ENCODE data around the gene TRPM5.

Gene TRPM5

DNA sequence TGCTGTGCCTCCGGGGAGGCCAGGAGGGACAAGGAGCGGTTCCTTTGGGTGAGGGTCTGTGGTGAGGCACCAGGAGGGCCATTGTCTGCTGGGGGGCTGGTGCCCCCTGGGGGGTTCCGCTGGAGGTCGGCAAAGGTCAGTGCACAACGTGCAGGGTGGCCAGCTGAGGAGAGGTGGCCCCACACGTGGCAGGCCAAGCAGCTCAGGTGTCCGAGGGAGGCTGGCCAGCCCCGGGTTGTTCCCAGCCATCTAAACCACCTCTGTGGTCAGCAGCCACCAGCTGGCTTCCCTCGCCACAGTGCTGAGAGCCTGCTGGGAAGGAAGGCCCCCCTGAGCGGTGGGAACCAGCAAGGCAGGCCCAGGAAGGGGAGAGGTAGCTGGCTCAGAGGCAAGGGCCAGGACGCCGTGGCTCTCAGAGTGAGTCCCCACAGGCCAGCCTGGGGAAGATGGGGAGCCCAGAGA lies 39.5 kb downstream of the TRPM5 start:
- DNase-seq (ENCODE audit: low read depth, low spot score): no peak

DNA sequence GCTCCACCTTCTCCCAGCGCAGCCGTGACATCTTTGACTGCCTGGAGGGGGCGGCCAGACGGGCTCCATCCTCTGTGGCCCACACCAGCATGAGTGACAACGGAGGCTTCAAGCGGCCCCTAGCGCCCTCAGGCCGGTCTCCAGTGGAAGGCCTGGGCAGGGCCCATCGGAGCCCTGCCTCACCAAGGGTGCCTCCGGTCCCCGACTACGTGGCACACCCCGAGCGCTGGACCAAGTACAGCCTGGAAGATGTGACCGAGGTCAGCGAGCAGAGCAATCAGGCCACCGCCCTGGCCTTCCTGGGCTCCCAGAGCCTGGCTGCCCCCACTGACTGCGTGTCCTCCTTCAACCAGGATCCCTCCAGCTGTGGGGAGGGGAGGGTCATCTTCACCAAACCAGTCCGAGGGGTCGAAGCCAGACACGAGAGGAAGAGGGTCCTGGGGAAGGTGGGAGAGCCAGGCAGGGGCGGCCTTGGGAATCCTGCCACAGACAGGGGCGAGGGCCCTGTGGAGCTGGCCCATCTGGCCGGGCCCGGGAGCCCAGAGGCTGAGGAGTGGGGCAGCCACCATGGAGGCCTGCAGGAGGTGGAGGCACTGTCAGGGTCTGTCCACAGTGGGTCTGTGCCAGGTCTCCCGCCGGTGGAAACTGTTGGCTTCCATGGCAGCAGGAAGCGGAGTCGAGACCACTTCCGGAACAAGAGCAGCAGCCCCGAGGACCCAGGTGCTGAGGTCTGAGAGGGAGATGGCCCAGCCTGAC lies 41.2 kb downstream of the TRPM5 start:
- no peak for DNase-seq (ENCODE audit: low read depth, low spot score)

DNA sequence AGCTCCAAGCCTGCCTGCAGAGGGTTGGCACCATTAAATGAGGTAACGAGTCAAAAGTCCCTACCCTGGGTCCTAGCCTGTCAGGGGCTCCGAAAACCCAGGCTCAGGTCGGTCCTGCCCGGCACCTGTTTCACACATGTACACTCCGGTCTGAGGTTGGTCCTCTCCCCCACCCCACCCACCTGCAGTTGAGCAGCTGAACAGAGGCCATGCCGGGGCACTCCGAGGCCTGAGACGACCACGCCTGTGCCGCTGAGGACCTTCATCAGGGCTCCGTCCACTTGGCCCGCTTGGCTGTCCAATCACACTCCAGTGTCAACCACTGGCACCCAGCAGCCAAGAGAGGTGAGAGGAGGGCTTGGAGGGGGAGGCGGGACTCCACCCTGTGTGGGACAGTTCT lies 42.2 kb downstream of the TRPM5 start:
- no peak for DNase-seq (ENCODE audit: low read depth, low spot score)

DNA sequence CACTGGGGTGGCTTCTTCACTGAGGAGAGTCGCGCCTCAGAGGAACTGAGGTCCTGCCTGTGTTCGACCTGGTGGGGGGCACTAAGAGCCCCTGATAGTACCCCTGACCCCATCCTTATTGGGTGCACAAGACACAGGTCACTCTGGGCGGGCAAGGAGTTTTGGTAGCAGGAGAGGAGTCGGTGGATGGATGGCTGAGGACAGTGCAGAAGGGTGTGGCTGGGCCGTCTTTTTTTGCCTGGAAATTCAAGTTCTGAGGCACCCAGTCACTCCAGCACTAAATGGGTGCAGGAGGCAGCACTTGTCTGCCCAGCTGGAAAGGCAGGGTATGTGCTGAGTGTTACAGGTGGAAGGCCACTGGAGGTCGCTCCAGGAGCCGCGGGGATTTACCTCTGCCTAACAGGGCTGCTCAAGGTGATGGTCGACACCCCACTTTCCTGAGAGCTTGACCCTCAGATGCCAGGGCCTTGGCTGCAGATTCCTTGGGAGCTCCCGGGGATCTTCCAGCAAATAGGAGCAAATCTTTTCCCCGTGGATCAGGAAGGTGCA lies 42.8 kb downstream of the TRPM5 start:
- no peak for DNase-seq (ENCODE audit: low read depth, low spot score)

DNA sequence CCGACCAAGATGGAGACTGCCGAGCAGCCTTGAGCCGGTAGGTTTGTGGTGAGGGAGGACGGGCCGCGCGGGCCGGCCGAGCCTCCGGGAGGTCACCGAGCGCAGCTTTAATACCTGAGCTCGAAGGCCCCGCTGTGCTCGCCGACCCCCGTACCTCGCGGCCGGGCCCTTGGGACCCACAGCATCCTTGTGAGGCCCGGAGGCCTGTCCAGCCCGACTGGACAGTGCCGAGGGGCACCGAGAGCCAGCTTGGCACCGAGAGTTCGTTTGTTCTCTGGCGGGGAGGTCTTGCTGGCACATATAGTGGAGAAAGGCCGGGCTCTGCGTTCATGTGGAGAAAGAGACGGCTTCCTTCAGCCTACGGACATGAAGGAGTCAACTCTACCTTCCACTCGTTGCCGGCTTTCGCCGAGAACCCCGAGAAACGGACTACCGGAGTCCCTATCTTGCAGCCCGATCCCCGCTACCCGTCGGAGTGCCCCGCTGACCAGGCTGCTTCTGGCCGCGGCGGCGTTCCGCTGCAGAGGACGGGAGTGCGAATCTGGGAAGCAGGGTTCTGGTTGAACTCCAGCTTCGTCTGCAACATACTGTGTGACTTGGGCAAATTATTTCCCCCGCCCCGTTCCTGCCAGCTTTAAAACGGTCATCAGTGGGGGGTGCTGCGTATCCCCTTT lies 43.4 kb downstream of the TRPM5 start:
- DNase-seq (ENCODE audit: low read depth, low spot score): no peak

DNA sequence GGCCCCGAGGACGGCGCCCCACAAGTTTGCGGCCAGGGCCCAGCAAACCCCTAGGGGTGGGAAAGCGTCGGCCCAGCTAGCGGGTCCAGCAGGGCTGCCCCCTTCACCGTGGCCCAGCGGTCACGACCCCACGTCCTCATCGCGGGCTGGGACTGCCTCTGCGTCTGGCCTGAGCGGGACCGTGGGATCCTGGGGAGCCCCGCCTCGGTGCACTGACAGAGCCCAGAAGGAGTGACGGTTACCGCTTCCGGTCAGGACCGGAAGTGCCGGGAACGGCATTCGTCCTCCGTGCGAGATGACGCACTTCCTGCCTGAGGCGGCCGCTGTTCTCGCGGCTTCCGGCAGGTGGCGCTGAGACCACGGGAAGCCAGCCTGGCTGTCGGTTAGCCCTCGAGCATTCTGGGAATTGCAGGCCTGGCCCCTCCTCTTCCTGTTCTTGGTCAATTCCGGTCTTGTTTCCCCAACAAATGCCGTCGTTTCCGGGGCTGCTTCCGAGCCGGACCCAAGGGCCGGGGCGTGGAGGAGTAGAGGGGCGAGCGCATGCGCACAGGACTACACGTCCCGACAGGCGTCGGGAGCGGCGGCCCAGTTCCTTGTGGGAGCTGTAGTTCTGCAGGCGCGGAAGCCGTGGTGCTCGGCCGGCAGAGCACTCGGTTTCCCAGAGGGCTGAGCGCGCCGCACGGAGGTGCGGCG lies 44.1 kb downstream of the TRPM5 start, which contains the start of gene TSSC4:
Gene TSSC4, plus strand, starts transcription at position 682 of the 693 bp plus-strand sequence. CDS start 1,884 bp downstream, outside the sequence.
- DNase-seq (ENCODE audit: low read depth, low spot score): peak; percentile 100

DNA sequence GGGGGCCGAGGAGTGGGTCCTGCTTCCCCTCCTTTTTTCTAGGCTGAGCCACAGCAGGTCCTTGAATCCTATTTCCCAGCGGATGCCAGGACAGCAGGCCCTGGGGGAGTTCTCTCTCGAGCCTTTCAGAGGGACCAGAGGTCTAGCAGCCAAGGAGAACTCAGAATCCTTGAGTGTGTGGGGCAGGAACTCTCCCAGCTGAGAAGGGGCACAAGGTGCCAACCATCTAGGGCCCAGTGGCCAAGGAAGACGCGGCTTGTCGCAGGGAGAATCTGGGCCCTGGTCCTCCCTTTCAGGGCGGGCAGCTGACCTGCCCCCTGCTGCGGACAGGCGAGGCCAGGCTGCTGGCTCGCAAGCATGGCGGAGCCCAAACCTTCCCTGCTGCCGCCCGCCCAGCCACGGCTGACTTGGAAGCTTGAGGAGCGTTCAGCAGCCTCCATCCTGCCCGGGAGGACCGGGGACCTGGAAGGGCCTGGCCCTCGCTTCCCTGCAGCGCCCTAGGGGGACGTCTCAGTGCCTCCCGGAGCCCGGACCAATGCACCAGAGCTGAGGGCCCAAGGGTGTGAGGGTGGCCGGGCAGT lies 44.7 kb downstream of the TRPM5 start:
- DNase-seq (ENCODE audit: low read depth, low spot score): no peak

DNA sequence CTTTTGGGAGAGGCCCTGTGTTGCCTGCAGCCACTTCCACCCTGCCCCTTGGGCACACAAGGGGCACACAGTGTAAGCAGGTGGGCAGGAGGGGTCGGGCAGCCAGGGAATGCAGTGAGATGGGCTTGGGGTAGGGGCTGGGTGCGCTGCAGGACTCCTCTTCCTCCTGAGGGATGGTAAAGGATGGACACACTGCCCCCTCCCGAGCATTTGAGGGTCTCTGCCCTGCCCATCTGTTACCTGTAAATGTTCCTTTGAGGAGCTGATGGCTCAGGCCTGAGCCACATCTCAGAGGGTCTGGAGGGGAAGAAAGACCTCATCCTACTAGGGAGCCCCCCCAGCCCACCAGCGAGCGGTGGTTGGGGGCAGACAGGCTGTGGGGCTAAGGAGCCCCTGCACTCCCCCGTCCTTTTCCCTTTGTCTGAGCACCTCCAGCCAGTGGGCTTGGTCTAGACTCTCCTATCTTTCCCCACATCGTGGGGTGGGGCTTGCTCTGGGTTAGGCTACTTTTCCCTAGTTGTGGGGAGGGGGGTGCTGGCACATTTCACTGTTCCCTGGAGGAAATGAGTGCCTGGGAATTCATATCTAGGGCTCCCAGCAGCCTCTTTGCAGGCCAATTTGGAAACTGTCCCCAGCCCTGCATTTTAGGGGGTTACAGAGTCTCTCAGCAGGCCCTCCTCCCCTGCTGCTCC lies 45.5 kb downstream of the TRPM5 start:
- no peak for DNase-seq (ENCODE audit: low read depth, low spot score)

DNA sequence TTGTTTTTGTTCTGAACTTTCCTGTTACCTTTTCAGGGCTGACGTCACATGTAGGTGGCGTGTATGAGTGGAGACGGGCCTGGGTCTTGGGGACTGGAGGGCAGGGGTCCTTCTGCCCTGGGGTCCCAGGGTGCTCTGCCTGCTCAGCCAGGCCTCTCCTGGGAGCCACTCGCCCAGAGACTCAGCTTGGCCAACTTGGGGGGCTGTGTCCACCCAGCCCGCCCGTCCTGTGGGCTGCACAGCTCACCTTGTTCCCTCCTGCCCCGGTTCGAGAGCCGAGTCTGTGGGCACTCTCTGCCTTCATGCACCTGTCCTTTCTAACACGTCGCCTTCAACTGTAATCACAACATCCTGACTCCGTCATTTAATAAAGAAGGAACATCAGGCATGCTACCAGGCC lies 47.3 kb downstream of the TRPM5 start:
- DNase-seq (ENCODE audit: low read depth, low spot score): no peak

DNA sequence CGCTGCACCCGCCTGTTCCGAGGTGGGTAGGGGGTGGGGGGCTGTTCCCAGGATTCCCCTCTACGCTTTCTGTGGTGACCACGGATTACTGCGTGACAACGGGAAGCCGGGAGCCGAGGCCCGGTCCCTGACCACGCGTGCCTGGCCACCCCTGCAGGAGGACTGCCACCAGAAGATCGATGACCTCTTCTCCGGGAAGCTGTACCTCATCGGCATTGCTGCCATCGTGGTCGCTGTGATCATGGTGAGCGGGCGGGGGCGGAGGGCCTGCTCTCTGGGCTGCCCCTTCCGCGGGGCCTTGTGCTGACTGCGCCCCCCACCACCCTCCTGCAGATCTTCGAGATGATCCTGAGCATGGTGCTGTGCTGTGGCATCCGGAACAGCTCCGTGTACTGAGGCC lies 47.8 kb downstream of the TRPM5 start:
- no peak for DNase-seq (ENCODE audit: low read depth, low spot score)

DNA sequence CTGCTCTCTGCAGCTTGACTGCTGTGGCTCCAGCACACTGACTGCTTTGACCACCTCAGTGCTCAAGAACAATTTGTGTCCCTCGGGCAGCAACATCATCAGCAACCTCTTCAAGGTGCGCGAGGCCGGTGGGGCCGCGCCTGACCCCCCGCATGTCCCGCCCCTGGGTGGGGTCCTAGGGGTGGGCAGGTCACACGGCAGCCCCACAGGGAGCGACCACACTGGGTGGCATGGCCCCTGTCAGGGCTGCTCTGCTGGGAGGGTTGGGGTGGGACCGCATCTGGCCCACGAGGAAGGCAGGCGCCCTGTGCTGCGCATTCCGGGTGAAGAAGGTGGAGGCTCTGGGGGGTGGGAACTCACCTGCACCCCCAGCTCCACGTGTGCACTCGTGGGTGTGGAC lies 48.5 kb downstream of the TRPM5 start:
- no peak for DNase-seq (ENCODE audit: low read depth, low spot score)

DNA sequence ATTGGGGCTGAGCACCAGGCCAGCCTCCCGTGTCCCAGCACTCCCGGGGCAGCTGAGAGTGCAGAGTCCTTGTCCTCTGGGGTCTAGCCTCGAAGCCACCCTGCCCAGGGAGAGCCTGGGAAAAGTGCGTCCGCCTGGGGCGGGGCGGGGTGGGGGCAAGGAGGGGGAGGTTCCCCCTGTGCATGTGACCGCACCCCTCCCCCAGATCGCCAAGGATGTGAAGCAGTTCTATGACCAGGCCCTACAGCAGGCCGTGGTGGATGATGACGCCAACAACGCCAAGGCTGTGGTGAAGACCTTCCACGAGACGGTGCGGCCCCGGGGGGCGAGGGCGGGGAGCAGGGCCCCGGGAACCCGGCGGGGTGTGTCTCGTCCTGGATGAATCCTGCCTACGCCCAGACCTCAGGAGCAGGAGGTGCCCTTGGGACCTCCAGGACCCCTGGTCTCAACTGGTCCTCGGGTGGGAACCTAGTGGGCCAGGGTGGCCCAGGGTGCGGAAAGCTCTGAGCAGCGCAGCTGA lies 49.0 kb downstream of the TRPM5 start:
- DNase-seq (ENCODE audit: low read depth, low spot score): no peak

DNA sequence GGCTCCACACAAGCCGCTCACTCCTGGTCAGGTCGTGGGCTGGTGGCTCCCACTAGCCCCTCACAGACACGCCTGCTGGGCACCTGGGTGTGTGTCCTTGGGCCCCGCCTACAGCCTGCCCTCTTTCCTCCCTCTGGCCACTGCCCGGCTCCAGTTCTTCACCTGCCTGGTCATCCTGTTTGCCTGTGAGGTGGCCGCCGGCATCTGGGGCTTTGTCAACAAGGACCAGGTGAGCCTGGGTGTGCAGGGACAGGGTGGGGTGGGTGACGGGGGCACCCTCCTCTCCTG lies 49.6 kb downstream of the TRPM5 start:
- DNase-seq (ENCODE audit: low read depth, low spot score): no peak
